Measurements from ENCODE around the gene UBE2D2.
"Not testable (repeated sequence)": the region's sequence is repeated elsewhere in the genome, so short reads cannot be mapped to it uniquely, and the experiment has no call there.

DNA sequence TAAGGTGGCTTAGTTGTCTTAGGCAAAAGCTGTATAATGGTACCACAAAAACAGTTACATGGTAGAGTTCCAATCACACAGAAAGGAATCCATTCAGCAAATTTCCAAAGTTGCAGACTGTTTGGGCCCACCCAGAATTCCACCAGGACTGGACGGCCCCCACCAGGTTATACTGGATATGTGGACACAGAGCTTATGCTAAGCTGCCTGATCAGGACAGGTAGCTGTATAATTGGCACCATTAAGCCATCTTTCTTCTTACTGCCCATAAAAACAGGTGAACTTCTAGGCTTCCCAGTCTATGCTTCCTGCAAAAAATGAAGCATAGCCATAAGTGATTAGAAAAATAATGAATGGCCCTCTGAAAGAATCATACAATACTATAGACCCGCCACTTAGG, 31.1 kb upstream of the UBE2D2 start:
- not testable (repeated sequence) for TF ChIP-seq YY1 (IDR thresholded peaks at IDR 0.05; ENCODE audit: insufficient read depth, insufficient read length); ZNF274 (IDR thresholded peaks at IDR 0.05; ENCODE audit: low read depth, low read length); SUZ12 (IDR thresholded peaks at IDR 0.05; ENCODE audit: extremely low read depth, insufficient read depth, insufficient read length)
